Neural progenitor cell (in vitro differentiated cells): Measurements from ENCODE around the gene NPPB. TPM values are rescaled to one million over a fixed set of nuclear protein-coding genes. Genes with fewer than 3 reads are reported as not detected.
"Not testable (repeated sequence)": the region's sequence is repeated elsewhere in the genome, so short reads cannot be mapped to it uniquely, and the experiment has no call there.

ENCODE experiments used
- DNase-seq: peaks from one replicate; pipeline ENCODE4 v3.0.0-alpha.2; 2016; ENCODE audit warnings: low spot score
- H2AFZ ChIP-seq: fragments of 200-600 bp; sonication (generic); replicated peaks from 2 replicates; pipeline ENCODE4 v1.6.1; 2016; ENCODE audit warnings: antibody characterized with exemption
- H3F3A ChIP-seq: fragments of 200-600 bp; sonication (generic); 2 replicates; pipeline ENCODE4 v1.6.1; 2016; ENCODE audit warnings: antibody characterized with exemption, low read depth
- H3K27ac ChIP-seq: fragments of 200-600 bp; sonication (generic); 2 replicates; pipeline ENCODE4 v1.5.1; 2016; ENCODE audit warnings: mild to moderate bottlenecking
- H3K27me3 ChIP-seq: fragments of 200-600 bp; sonication (generic); 2 replicates; pipeline ENCODE4 v1.6.1; 2016; ENCODE audit warnings: mild to moderate bottlenecking, moderate library complexity
- H3K36me3 ChIP-seq: fragments of 200-600 bp; sonication (generic); 2 replicates; pipeline ENCODE4 v1.5.1; 2016
- H3K4me1 ChIP-seq: fragments of 200-600 bp; sonication (generic); 2 replicates; pipeline ENCODE4 v1.6.1; 2016; ENCODE audit warnings: mixed run types
- H3K4me2 ChIP-seq: fragments of 200-600 bp; sonication (generic); 2 replicates; pipeline ENCODE4 v1.6.1; 2016
- H3K4me3 ChIP-seq: fragments of 200-600 bp; sonication (generic); 2 replicates; pipeline ENCODE4 v1.5.1; 2016
- H3K79me2 ChIP-seq: fragments of 200-600 bp; sonication (generic); 2 replicates; pipeline ENCODE4 v1.6.1; 2016; ENCODE audit warnings: low read depth
- H3K9ac ChIP-seq: fragments of 200-600 bp; sonication (generic); 2 replicates; pipeline ENCODE4 v1.6.1; 2016
- H3K9me3 ChIP-seq: fragments of 200-600 bp; sonication (generic); 2 replicates; pipeline ENCODE4 v1.5.1; 2016; ENCODE audit warnings: low read depth
- H4K20me1 ChIP-seq: fragments of 200-600 bp; sonication (generic); 2 replicates; pipeline ENCODE4 v1.6.1; 2016; ENCODE audit warnings: low read depth
- H3K27ac Mint-ChIP-seq: 3 replicates; pipeline ENCODE4 v1.8.0; 2021; ENCODE audit warnings: mixed read lengths
- H3K27me3 Mint-ChIP-seq: 2 replicates; pipeline ENCODE4 v1.8.0; 2022; ENCODE audit warnings: low read depth, mild to moderate bottlenecking, inconsistent platforms, moderate library complexity, mixed read lengths; ENCODE audit not compliant: insufficient read depth
- H3K36me3 Mint-ChIP-seq: 3 replicates; pipeline ENCODE4 v1.8.0; 2021; ENCODE audit warnings: mixed read lengths
- H3K4me1 Mint-ChIP-seq: 3 replicates; pipeline ENCODE4 v1.8.0; 2021; ENCODE audit warnings: mixed read lengths
- H3K4me3 Mint-ChIP-seq: 3 replicates; pipeline ENCODE4 v1.8.0; 2021; ENCODE audit warnings: mild to moderate bottlenecking, moderate library complexity, mixed read lengths
- H3K9me3 Mint-ChIP-seq: 3 replicates; pipeline ENCODE4 v1.8.0; 2020; ENCODE audit warnings: mixed read lengths
- EZH2 ChIP-seq: fragments of 200-600 bp; sonication (generic); IDR thresholded peaks from 2 replicates; pipeline ENCODE4 v1.6.1; 2017; ENCODE audit warnings: antibody characterized with exemption, mild to moderate bottlenecking, moderate library complexity
- EZH2phosphoT487 ChIP-seq: fragments of 200-600 bp; sonication (generic); IDR thresholded peaks from 2 replicates; pipeline ENCODE4 v1.6.1; 2017; ENCODE audit warnings: antibody characterized with exemption
- total RNA-seq: library from RNA; depleted of rRNA; stranded (reverse); fragments of >200 nt; gene quantifications from 2 replicates; pipeline ENCODE4 v1.2.3, GENCODE V29; 2015; ENCODE audit warnings: low replicate concordance
- TF ChIP-seq, protein P1 (sequence below): fragments of 200-600 bp; sonication (generic); IDR thresholded peaks from 2 replicates; pipeline ENCODE4 v1.5.1; 2017; ENCODE audit warnings: antibody characterized with exemption, mild to moderate bottlenecking

The NPPB gene
- total RNA-seq, 1 donor from 2014 or later = not detected

DNA sequence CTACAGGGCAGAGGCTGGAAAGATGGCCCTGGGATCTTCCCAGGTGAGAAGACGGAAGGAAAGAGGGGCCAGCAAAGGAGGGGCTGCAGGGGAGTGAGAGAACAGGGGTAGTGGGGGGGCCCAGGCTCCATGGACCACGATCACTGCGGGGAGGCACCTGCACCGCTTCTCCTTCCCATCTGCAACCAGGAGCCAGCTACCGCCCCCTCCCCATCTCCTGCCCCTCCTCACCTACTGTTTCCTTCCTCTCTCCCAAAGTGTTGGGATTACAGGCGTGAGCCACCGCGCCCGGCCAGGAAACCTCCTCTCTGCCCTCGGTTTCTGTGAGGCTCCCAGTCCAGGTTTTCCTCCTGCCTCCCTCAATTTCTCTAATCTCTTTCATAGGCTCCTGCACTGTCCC is 48.1 kb upstream of the NPPB start:
- Histone ChIP-seq H3K4me3 (no peak overlapping the region), H3F3A (peaks cover 36% of the 10 kb centered on the region), H3K9me3 (no peaks in the 10 kb centered on the region), H3K27ac (no peak overlapping the region), H3K27me3 (no peaks in the 10 kb centered on the region), H3K4me2 (no peak overlapping the region), H2AFZ (peak overlapping the region; percentile 64), H4K20me1 (no peaks in the 10 kb centered on the region), H3K4me1 (no peaks in the 10 kb centered on the region), H3K79me2 (no peaks in the 10 kb centered on the region), H3K36me3 (no peaks in the 10 kb centered on the region), H3K9ac (no peak overlapping the region)
- Mint-ChIP-seq H3K9me3 (no peaks in the 10 kb centered on the region), H3K4me1 (peaks cover 21% of the 10 kb centered on the region), H3K27ac (peak overlapping the region; percentile 78), H3K36me3 (no peaks in the 10 kb centered on the region), H3K4me3 (peak overlapping the region; percentile 55), H3K27me3 (peaks cover 14% of the 10 kb centered on the region)
- no peak for TF ChIP-seq EZH2
- TF ChIP-seq, protein P1, sequence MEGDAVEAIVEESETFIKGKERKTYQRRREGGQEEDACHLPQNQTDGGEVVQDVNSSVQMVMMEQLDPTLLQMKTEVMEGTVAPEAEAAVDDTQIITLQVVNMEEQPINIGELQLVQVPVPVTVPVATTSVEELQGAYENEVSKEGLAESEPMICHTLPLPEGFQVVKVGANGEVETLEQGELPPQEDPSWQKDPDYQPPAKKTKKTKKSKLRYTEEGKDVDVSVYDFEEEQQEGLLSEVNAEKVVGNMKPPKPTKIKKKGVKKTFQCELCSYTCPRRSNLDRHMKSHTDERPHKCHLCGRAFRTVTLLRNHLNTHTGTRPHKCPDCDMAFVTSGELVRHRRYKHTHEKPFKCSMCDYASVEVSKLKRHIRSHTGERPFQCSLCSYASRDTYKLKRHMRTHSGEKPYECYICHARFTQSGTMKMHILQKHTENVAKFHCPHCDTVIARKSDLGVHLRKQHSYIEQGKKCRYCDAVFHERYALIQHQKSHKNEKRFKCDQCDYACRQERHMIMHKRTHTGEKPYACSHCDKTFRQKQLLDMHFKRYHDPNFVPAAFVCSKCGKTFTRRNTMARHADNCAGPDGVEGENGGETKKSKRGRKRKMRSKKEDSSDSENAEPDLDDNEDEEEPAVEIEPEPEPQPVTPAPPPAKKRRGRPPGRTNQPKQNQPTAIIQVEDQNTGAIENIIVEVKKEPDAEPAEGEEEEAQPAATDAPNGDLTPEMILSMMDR = no peak
- no peak for TF ChIP-seq EZH2phosphoT487
- no peak for DNase-seq

DNA sequence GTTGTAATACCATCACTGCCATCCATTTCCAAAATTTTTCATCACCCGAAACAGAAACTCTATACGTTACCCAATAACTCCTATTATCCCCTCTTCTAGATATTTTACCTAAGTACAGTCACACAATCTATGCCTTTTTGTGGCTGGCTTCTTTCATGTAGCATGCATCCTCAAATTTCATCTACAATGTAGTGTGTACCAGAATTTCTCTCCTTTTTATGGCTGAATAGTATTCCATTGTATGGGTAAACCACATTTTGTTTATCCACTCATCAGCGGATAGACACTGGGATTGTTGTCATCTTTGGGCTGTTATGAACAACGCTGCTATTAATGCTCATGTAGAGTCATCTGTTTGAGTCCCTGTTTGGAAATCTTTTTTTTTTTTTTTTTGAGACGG is 46.2 kb upstream of the NPPB start:
- H3K9ac ChIP-seq = no peak overlapping the region
- Mint-ChIP-seq H3K27ac (no peak overlapping the region), H3K4me1 (peaks cover 21% of the 10 kb centered on the region), H3K9me3 (no peaks in the 10 kb centered on the region), H3K36me3 (no peaks in the 10 kb centered on the region), H3K27me3 (peaks cover 18% of the 10 kb centered on the region), H3K4me3 (no peak overlapping the region)
- H3K79me2 ChIP-seq = no peaks in the 10 kb centered on the region
- H3K27ac ChIP-seq = no peak overlapping the region
- H3F3A ChIP-seq = peaks cover 26% of the 10 kb centered on the region
- no peak for DNase-seq
- H3K4me3 ChIP-seq = no peak overlapping the region
- no peaks in the 10 kb centered on the region for H3K36me3 ChIP-seq
- no peak overlapping the region for H2AFZ ChIP-seq
- no peak overlapping the region for H3K4me2 ChIP-seq
- TF ChIP-seq, protein P1 = no peak
- TF ChIP-seq EZH2phosphoT487 (no peak), EZH2 (no peak)
- H4K20me1 ChIP-seq = no peaks in the 10 kb centered on the region
- no peaks in the 10 kb centered on the region for H3K4me1 ChIP-seq
- no peaks in the 10 kb centered on the region for H3K27me3 ChIP-seq
- no peaks in the 10 kb centered on the region for H3K9me3 ChIP-seq

DNA sequence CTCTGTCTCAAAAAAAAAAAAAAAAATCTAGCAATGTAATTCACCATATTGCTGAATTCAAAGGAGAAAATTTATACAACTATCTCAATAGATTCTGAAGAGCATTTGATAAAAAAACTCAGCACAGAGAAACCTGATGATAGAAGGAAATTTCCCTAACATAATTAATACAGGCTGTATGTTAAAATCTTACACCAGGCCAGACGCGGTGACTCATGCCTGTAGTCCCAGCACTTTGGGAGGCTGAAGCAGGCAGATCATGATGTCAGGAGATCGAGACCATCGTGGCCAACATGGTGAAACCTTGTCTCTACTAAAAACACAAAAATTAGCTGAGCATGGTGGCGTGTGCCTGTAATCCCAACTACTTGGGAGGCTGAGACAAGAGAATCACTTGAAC is 45.4 kb upstream of the NPPB start:
- H3K36me3 ChIP-seq, H3K79me2 ChIP-seq, H3K27me3 ChIP-seq, H3K9ac ChIP-seq, H3K4me3 Mint-ChIP-seq, H3K36me3 Mint-ChIP-seq, H3K9me3 Mint-ChIP-seq, H3K4me1 ChIP-seq, H2AFZ ChIP-seq, H3K4me3 ChIP-seq, DNase-seq, H3K4me2 ChIP-seq, H3K27ac Mint-ChIP-seq, H3K9me3 ChIP-seq, H4K20me1 ChIP-seq, H3K27ac ChIP-seq: not testable (repeated sequence)
- H3F3A ChIP-seq = peaks cover 18% of the 10 kb centered on the region
- Mint-ChIP-seq H3K4me1 (peaks cover 16% of the 10 kb centered on the region), H3K27me3 (peaks cover 21% of the 10 kb centered on the region)

DNA sequence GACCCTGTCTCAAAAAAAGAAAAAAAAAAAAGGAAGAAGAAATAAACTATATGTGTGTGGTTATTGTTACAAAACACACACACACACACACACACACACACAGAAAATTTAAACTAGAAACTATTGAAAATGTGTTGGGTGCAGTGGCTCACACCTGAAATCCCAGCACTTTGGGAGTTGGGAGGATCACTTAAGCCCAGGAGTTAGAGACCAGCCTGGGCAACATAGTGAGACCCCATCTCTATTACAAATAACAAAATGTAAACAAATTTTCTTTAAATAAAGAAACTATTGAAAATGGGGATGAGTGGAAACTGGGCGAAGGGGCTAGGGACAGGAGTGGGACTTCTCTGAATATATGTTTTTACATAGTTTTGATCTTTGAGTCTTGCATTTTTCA is 44.5 kb upstream of the NPPB start:
- H3F3A ChIP-seq = peaks cover 9% of the 10 kb centered on the region
- no peak for DNase-seq
- no peaks in the 10 kb centered on the region for H3K36me3 ChIP-seq
- Mint-ChIP-seq H3K27me3 (peaks cover 20% of the 10 kb centered on the region), H3K4me3 (no peak overlapping the region), H3K36me3 (no peaks in the 10 kb centered on the region), H3K9me3 (no peaks in the 10 kb centered on the region), H3K4me1 (peaks cover 11% of the 10 kb centered on the region), H3K27ac (no peak overlapping the region)
- no peak overlapping the region for H3K4me2 ChIP-seq
- no peaks in the 10 kb centered on the region for H3K4me1 ChIP-seq
- no peak overlapping the region for H3K9ac ChIP-seq
- no peaks in the 10 kb centered on the region for H3K9me3 ChIP-seq
- H3K4me3 ChIP-seq = no peak overlapping the region
- H3K27me3 ChIP-seq = peaks cover 16% of the 10 kb centered on the region
- TF ChIP-seq, protein P1 = no peak
- TF ChIP-seq EZH2phosphoT487 (no peak), EZH2 (no peak)
- H3K79me2 ChIP-seq = no peaks in the 10 kb centered on the region
- peaks cover 9% of the 10 kb centered on the region for H4K20me1 ChIP-seq
- H2AFZ ChIP-seq = no peak overlapping the region
- H3K27ac ChIP-seq = no peak overlapping the region

DNA sequence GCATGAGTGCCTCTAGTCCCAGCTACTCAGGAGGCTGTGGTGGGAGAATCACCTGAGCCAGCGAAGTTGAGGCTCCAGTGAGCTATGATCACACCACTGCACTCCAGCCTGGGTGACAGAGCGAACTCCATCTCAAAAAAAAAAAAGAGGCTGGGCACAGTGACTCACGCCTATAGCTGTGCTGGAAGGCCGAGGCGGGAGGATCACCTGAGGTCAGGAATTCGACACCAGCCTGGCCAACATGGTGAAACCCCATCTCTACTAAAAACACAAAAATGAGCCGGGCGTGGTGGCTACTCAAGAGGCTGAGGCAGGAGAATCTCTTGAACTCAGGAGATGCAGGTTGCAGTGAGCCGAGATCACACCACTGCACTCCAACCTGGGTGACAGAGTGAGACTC is 42.7 kb upstream of the NPPB start:
- not testable (repeated sequence) for H3K79me2 ChIP-seq, H3K4me1 ChIP-seq, H2AFZ ChIP-seq, H3K36me3 ChIP-seq, H3K4me3 ChIP-seq, H3K9me3 Mint-ChIP-seq, H3K4me3 Mint-ChIP-seq, H3K27ac Mint-ChIP-seq, H3K9ac ChIP-seq, H3K4me2 ChIP-seq, H3F3A ChIP-seq, H3K27ac ChIP-seq, H3K9me3 ChIP-seq, H3K36me3 Mint-ChIP-seq, DNase-seq, H3K4me1 Mint-ChIP-seq, H4K20me1 ChIP-seq
- peaks cover 17% of the 10 kb centered on the region for H3K27me3 Mint-ChIP-seq
- peaks cover 19% of the 10 kb centered on the region for H3K27me3 ChIP-seq
